NCI-H1417 (cell line): ENCODE data around the gene SUSD2.
"Not testable (repeated sequence)": the region's sequence is repeated elsewhere in the genome, so short reads cannot be mapped to it uniquely, and the experiment has no call there.

Experiments
- DNase-seq, 3 experiments: peaks; one replicate each; lab custom pipeline; 2025; lab: John Stamatoyannopoulos, UW

SUSD2 gene

DNA sequence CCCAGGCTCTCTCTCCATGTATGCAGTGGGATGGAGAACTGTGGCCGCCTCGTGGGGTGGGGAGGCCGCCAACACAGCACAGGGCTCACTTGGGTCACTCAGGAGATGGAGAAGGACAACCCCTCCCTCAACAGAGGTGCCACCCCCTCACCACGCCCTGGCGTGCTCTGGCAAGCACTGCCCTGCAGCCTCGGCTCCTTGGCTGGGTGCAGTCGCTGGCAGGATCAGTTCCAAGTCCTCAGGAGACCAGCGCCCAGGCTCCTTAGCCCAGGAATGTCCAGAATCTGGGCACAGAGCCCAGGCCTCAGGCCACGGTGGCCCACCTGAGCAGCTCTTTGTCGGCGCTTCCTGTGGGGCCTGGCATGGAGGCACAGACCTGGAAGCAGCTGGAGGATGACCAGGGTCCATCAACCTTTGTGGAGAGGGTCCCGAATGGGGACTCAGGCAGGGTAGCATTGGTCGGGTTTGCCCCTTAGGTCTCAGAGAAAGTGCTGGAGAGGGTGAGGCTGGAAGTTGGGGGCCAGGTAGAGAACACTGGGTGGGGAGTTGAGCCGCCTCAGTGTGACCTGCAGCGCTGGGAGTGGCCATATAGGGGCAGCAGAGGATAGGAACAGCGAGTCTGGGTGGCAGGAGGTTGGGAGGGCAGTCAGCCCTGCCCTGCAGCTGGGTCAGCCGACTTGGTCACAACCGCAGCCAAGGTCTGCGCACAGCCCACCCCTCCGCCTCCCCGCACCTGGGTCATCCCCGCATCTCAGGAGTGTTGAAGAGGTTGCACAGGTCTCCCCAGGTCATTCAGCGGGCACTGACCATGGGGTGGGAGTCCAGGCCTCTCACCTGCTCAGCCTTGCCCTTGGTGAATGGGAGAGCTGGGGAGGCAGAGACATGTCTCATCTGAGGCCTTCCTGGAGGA, 8.2 kb downstream of the SUSD2 start:
- peak in 2 of 3 experiments; percentile 8 to 31 for DNase-seq

DNA sequence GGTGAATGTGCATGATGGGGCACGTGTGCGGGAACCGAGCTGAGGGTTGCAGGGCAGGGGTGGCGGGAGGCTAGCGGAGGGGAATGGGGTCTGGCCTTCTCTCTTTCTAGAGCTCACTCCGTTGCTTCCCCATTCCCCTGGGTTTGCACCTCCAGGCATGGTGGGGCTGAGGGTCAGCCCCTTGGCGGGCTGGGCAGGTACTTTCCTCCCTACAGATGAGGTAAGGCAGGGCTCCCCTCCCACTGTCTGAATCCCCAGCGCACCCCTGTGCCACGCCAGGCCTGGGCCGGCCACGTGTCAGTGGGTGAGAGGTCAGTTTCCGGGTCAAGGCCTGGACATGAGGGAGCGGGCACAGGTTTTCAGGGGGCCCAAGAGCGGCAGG, 8.9 kb downstream of the SUSD2 start:
- no peak for DNase-seq

DNA sequence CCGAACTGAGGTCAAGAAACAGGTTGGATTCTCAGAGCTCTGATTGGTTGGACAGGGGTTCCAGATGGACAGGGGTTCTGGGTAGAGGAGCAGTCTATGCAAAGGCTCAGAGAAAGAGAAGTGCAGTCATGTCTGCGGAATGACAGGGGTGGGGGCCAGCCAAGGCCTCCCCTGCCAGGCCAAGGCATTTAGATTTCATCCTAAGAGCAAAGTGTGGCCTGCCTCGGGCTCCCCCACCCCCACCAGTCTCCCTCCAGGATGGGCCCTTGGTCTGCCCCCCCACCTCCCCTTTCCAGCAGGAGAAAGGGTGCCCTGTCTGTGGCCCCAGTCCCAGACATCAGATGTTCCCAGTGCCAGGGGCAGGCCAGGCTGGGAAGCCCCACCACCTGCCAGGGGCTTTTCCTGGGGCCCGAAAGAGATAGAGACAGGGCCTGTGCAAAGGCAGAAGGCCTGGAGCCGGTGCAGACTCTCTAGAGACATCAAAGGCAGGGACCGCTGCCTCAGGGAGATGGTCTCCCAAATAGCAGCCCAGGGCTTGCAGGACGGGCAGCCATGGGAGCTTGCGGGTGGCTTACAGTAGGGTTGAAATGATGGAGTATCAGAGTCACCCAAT, 9.4 kb downstream of the SUSD2 start:
- DNase-seq, result no peak

DNA sequence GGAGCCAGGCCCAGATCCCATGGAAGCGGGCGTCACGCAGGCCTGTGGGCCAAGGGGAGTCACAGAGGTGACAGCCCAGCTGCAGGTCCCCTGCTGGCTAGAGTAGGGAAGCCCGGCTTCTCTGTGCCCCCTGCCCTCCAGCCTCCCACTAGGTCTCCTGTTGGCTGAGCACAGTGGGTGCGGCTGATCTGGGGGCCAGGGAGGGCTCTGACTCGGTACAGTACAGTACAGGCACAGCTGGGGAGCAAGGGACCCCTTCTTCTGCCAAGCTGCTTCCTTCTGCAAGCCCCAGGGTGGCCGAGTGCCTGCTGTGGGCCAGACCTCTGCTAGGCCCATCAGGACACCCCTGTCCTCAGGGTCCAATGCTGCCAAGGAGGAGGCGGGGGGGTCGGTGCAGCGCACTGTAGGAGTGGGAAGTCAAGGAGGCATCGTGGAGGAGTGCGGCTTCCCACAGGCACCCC, 10.1 kb downstream of the SUSD2 start:
- DNase-seq, result no peak

DNA sequence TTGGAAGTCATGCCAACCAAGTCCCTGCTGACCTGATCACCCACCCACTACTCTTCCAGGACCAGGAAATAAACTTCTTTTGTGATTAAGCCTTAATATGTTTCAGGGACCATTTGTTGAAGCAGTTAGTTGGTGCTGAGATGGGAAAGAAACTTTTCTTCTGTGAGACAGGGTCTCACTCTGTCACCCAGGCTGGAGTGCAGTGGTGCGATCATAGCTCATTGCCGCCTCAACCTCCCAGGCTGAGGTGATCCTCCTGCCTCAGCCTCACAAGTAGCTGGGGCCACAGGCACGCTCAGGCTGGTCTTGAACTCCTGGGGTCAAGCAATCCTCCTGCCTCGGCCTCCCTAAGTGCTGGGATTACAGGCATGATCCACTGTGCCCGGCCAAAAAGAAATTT, 10.6 kb downstream of the SUSD2 start:
- DNase-seq, result no peak

DNA sequence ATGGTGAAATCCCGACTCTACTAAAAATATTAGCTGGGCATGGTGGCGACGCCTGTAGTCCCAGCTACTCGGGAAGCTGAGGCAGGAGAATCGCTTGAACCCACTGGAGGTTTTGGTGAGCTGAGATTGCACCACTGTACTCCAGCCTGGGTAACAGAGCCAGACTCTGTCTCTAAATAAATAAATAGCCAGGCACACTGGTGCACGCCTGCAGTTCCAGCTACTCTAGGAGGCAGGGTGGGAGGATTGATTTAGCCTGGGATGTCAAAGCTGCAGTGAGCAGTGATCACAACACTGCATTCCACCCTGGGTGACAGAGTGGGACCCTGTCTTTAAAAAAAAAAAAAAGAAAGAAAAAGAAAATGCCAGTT, 17.4 kb downstream of the SUSD2 start:
- no peak for DNase-seq

DNA sequence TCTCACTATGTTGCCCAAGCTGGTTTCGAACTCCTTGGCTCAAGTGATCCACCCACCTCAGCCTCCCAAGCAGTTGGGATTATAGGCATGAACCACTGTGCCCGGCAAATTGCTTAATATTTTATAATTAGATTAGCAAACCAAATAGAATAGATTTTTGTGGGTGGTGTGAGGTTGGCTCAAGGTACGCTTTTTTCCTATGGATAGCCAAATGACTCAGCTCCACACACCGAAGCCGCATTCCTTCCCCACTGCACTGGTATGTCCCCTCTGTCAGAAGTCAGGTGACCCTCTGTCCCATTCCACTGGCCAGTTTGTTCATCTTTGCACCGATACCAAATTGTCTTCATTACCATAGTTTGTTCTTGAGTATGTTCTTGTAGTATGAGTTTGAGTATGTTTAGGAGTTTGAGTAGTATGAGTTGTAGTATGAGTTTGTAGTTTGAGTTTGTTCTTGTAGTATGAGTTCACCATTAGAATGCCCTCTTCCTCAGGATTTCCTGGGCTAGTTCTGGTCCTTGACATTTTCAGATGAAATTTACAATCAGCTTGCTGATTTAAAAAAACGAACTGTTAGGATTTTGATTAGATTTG, 19.4 kb downstream of the SUSD2 start:
- no peak for DNase-seq

DNA sequence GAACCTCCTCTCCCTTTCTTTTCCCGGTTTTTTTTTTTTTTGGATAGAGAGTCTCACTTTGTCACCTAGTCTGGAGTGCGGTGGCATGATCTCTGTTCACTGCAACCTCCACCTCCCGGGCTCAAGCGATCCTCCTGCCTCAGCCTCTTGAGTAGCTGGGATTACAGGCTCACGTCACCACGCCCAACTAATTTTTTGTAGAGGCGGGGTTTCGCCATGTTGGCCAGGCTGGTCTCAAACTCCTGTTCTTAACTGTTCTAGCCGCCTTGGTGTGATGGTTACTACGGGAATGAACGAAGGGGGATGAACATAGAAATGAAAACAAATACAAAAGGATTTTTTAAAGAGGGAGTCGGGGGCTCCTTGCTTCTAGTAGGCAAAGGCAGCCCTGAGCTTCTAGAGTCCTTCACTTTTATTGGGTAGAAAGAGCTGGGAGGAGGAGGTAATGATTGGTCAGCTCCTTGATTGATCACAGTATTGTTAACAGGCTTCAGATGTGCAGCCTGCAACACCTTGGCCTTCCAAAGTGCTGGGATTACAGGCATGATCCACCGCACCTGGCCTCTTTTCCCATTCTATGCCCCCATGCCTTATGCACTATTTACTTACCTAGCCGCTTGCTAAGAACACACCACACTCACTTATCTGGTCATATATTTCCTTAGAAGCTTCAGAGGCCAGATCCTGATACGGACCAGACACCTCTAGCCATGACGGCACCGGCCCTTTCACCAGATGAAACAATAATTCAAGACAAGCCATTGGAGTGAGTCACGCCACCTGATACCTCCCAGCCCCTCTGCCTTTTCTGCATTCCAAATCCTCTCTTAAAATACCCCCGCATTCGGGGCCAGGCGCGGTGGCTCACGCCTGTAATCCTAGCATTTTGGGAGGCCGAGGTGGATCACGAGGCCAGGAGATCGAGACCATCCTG, 20.7 kb downstream of the SUSD2 start:
- no peak for DNase-seq

DNA sequence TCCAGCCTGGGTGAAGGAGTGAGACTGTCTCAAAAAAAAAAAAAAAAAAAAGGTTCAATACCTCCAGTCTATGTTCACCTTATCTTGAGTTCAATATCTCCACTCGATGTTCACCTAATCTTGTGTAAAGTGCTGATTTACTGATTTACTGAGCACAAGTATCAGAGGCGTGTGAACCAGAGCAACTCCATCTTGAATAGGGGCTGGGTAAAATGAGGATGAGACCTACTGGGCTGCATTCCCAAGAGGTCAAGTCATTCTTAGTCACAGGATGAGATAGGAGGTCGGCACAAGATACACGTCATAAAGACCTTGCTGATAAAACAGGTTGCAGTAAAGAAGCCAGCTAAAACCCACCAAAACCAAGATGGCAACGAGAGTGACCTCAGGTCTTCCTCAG, 22.6 kb downstream of the SUSD2 start:
- DNase-seq, result not testable (repeated sequence)

DNA sequence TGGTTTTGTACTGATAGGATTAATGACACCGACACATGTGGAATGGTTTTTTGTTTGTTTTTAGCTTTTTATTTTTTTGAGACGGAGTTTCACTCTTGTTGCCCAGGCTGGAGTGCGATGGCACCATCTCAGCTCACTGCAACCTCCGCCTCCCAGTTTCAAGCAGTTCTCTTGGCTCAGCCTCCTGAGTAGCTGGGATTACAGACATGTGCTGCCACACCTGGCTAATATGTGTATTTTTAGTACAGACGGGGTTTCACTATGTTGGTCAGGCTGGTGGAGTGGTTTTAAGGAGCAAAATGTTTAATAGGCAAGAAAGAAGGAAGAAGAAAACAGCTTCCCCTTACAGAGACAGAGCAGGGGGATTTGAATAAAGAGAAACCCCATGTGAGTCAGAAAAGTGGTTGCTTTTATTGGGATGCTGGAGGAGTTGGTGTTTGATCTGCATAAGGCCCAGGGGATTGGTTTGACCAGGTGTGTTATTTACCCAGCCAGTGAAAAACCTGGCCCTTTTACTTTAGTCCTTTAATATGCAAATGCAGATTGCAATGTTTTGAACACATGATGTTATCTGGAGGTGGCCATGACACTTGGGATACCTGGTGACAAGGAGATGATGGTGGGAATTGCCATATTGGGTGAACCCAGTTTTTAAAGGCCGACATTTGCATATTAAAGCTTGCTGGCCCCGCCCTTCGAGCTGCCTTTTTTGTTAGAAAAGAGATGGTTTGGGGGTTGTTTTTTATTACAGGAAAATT, 24.3 kb downstream of the SUSD2 start:
- DNase-seq, result no peak

DNA sequence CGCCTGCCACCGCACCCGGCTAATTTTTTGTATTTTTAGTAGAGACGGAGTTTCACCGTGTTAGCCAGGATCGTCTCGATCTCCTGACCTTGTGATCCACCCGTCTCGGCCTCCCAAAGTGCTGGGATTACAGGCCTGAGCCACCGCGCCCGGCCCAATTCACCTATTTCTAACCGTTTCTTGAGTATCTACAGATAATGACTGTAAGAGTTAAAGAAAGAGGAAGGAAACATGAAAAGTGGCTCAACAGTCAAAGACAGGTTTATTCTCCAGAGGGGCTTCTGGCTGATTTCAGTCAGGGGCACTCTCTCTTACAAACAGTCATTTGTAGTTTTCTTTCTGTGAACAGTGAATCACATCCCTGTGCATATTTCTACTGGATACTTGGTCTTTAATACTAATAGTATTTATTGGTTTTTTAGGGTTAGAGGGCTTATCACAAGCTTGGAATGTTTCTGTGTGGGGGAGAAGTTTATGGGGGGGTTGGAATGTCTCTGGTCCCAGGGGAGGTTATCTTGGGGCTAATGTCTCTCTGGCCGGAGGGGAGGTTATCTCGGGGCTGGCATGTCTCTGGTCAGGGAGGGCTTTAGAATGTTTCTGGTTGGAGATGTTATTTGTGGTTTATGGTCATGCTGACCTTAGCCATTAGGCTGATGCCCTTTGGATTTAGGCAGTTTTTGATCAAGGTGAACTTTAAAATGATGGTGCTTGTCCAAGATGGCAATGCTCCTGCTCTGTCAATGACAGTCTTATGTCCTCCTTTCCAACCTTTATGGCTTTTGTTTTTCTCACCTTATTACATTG, 25.4 kb downstream of the SUSD2 start:
- DNase-seq, result not testable (repeated sequence)

DNA sequence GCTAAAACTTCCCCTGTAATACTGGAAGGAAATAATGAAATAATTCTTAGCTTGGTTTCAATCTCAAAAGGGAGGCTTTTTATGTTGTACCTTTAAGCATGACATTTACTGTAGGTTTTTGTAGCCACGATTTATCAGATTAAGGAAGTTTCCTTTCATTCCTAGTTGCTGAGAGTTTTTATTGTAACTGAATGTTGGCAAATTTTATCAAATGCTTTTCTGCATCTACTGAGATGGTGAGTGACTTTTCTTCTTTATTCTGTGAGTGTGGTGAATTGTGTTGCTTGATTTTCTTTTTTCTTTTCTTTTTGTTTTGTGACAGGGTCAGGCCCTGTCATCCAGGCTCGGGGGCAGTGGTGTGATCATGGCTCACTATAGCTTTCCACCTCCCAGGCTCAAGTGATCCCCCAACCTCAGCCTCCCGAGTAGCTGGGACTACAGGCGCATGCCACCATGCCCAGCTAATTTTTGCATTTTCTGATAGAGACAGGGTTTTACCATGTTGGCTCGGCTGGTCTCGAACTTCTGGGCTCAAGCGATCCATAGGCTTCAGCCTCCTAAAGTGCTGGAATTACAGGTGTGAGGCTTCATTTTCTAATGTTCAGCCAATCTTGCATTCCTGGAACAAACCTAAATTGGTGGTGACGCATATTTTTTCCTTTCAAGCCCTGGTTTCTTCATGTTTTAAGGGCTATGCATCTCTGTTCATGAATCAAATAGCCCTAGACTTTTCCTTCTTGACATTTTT, 26.2 kb downstream of the SUSD2 start:
- no peak for DNase-seq

DNA sequence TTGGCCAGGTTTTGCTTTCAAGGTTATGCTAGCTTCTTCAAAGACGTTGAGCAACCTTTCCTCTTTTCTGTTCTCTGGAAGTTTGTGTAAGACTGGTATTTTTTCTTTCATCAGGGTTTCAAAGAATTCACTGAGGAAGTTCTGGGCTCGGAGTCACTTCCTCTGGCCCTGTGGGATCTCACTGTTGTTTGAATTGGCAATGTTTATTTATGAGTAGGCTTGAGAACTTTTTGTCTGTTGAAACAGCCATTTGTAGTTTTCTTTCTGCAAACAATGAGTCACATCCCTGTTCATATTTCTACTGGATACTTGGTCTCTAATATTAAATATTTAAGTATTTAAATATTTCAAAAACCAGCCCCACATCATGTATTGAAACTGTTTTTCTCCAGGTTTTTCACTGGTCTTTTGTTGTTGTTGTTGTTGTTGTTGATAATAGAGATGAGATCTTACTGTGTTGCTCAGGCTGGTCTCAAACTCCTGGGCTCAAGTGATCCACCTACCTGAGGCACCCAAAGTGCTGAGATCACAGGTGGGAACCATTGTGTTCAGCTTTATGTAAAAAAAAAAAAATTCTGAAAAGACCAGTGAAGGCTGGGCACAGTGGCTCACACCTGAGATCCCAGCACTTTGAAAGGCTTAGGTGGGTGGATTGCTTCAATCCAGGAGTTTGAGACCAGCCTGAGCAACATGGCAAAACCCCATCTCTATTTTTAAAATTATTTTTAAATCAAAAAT, 26.9 kb downstream of the SUSD2 start:
- no peak for DNase-seq

DNA sequence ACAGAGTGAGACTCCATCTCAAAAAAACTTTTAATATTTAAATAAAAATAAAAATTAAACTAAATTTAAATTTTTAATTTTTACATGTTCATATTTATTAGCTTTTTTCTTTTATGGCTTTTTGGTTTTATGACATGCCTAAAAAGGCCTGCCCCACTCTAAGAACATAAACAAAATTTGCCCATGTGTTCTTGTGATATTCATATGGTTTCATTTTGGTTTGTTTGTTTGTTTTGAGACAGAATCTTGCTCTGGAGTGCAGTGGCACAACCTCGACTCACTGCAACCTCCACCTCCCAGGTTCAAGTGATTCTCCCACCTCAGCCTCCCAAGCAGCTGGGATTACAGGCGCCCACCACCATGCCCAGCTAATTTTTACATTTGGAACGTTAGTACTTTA, 27.7 kb downstream of the SUSD2 start:
- no peak for DNase-seq

DNA sequence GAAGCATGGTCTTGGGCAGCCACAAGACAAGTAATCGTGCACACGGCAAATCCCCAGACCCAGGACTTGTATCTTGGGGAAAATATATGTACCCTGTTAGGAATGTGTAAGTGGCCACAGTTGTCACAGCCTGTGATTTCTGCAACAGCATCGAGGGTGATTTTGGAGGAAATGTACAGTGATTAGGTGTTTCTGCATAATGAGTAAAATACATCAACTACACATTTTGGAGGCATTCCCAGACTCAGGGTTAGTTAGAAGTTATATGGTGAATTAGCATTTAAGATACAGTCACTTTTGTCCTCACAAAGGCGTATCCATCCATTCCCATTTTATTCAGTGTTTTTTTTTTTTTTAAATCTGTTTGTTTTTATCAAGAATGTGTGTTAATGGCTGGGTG, 28.4 kb downstream of the SUSD2 start:
- DNase-seq, result no peak

DNA sequence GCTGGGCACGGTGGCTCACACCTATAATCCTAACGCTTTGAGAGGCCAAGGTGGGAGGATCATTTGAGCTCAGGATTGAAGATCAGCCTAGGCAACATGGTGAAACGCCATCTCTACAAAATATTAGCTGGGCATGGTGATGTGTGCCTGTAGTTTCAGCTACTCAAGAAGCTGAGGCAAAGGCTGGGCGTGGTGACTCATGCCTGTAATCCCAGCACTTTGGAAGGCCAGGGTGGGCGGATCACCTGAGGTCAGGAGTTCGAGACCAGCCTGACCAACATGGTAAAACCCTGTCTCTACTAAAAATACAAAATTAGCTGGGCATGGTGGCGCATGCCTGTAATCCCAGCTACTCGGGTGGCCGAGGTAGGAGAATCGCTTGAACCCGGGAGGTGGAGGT, 29.1 kb downstream of the SUSD2 start:
- DNase-seq, result not testable (repeated sequence)

DNA sequence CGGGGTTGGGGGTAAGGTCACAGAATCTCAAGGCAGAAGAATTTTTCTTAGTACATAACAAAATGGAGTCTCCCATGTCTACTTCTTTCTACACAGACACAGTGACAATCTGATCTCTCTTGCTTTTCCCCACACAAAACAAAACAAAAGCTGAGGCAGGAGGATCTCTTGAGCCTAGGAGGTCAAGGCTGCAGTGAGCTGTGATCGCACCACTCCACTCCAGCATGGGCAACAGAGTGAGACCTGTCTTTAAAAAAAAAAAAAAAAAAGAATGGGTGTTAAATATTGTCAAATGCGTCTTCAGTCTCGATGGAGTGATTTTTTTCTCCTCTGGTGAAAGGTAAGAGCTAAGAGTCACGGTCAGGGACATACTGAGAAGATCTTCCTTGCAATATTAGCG, 30.4 kb downstream of the SUSD2 start:
- DNase-seq, result not testable (repeated sequence)

DNA sequence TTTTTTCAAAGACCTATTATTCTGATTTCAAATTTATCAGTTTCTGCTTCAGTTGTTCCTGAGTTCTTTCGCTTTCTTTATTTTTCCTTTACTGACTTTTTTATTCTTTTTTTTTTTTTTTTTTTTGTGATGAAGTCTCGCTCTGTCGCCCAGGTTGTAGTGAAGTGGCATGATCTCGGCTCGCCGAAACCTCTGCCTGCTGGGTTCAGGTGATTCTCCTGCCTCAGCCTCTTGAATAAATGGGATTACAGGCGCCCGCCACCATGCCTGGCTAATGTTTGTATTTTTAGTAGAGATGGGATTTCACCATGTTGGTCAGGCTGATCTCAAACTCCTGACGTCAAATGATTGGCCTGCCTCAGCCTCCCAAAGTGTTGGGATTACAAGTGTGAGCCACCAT, 31.8 kb downstream of the SUSD2 start:
- DNase-seq, result not testable (repeated sequence)
